PFSK-1 (cell line): ENCODE measurements around the gene B4GALT2.

Source experiments
- FOXP2 ChIP-seq: optimal IDR thresholded peaks from 2 replicates; pipeline ENCODE3; 2011; ENCODE audit warnings: borderline replicate concordance, control low read depth, inconsistent platforms; ENCODE audit not compliant: insufficient read depth; ENCODE audit errors: extremely low read length, extremely low read depth
- POLR2AphosphoS5 ChIP-seq: IDR thresholded peaks from 2 replicates; pipeline ENCODE4 v1.6.1; 2012; ENCODE audit warnings: low read depth, mild to moderate bottlenecking, control low read depth, low read length, moderate library complexity
- REST ChIP-seq, 2 experiments: IDR thresholded peaks; 2 replicates each; pipeline versions ENCODE4 v1.6.1 to v1.8.0; 2011 to 2012; ENCODE audit warnings: low read depth in 2 of 2, low read length in 2 of 2, control low read depth in 1 of 2, inconsistent platforms in 1 of 2, mild to moderate bottlenecking in 1 of 2, moderate library complexity in 1 of 2; ENCODE audit not compliant: insufficient read depth in 1 of 2
- SIN3A ChIP-seq: IDR thresholded peaks from 2 replicates; pipeline ENCODE4 v1.6.1; 2012; ENCODE audit warnings: mild to moderate bottlenecking, low read length, moderate library complexity, borderline replicate concordance; ENCODE audit not compliant: insufficient read depth
- TAF1 ChIP-seq: IDR thresholded peaks from 2 replicates; pipeline ENCODE4 v1.6.1; 2012; ENCODE audit warnings: low read length, control low read depth, borderline replicate concordance; ENCODE audit not compliant: insufficient read depth

The B4GALT2 gene

GRCh38 chr1:43995984-43996732 is 17.1 kb downstream of the B4GALT2 start:
- no peak for TF ChIP-seq REST (IDR thresholded peaks at IDR 0.05; ENCODE audit: insufficient read depth in 1 of 2, low read depth in 2 of 2, low read length in 2 of 2)
- no peak for TF ChIP-seq FOXP2
- TF ChIP-seq TAF1 = no peak
- no peak for TF ChIP-seq POLR2AphosphoS5
- TF ChIP-seq SIN3A = no peak

GRCh38 chr1:43996733-43997115 is 17.7 kb downstream of the B4GALT2 start:
- TF ChIP-seq REST (IDR thresholded peaks at IDR 0.05; ENCODE audit: insufficient read depth in 1 of 2, low read depth in 2 of 2, low read length in 2 of 2) (no peak), FOXP2 (no peak), TAF1 (no peak), SIN3A (no peak)

- TF ChIP-seq SIN3A (no peak), TAF1 (no peak), REST (IDR thresholded peaks at IDR 0.05; ENCODE audit: insufficient read depth in 1 of 2, low read depth in 2 of 2, low read length in 2 of 2) (no peak), FOXP2 (no peak), POLR2AphosphoS5 (no peak)
Observed at GRCh38 chr1:43997295-43997999, 18.4 kb downstream of the B4GALT2 start.

GRCh38 chr1:43998000-43998378 is 19.0 kb downstream of the B4GALT2 start:
- TF ChIP-seq REST (IDR thresholded peaks at IDR 0.05; ENCODE audit: insufficient read depth in 1 of 2, low read depth in 2 of 2, low read length in 2 of 2) (no peak), SIN3A (no peak), FOXP2 (no peak), TAF1 (no peak), POLR2AphosphoS5 (no peak)
